ENCODE results near the gene PHETA1. TPM values are rescaled to one million over a fixed set of nuclear protein-coding genes. Genes with fewer than 3 reads are reported as not detected.

PHETA1 gene
- total RNA-seq, 1 experiment from 2014 or later = 16.3 TPM

GRCh38 chr12:111311011-111311410 is 57.9 kb downstream of the PHETA1 start:
- CTCF ChIA-PET = interaction anchor here (0.7 to 1.0 kb wide), 2 partner anchors 10 to 12 kb away, joined by 4 to 5 read pairs; no protein-coding TSS in a partner anchor
- Histone ChIP-seq H3K27ac (ENCODE audit: low read length) (no peak overlapping the region), H3K27me3 (ENCODE audit: control insufficient read depth, insufficient read depth, low read length) (no peaks in the 10 kb centered on the region), H3K4me3 (ENCODE audit: low read depth in 2 of 2, low read length in 2 of 2) (no peak overlapping the region), H3K4me1 (ENCODE audit: control insufficient read depth, insufficient read depth, low read length) (peaks cover 2% of the 10 kb centered on the region; the same call in 1 of the 2 replicates), H3K9me3 (ENCODE audit: control insufficient read depth, insufficient read depth, low read depth, low read length) (no peaks in the 10 kb centered on the region), H3K36me3 (ENCODE audit: control insufficient read depth, insufficient read depth, low read length) (no peaks in the 10 kb centered on the region)
- in situ Hi-C loops (cut with HindIII; ENCODE audit: low pct_unique_long_range_greater_than_20kb, low sequenced_read_pairs) (no loop called here), intact Hi-C loops (cut with micrococcal nuclease; ENCODE audit: unreplicated experiment) (loop anchor here (5.0 kb wide), 1 partner anchor 289 kb away; no protein-coding TSS in a partner anchor)
- ATAC-seq (no peak), DNase-seq (ENCODE audit: low read depth, low spot score) (no peak)
- TF ChIP-seq CTCF (IDR thresholded peaks at IDR 0.05) (no peak), REST (IDR thresholded peaks at IDR 0.05; ENCODE audit: insufficient read depth in 1 of 2, low read depth in 2 of 2, low read length in 1 of 2) (no peak), POLR2AphosphoS5 (IDR thresholded peaks at IDR 0.05; ENCODE audit: low read depth, low read length) (no peak), SIN3A (IDR thresholded peaks at IDR 0.05; ENCODE audit: borderline replicate concordance, insufficient read depth, low read depth, low read length) (no peak), TCF7L2 (IDR thresholded peaks at IDR 0.05; ENCODE audit: low read depth, low read length) (no peak)
- POLR2A ChIA-PET = interaction anchor here (0.6 kb wide), 1 partner anchor 549 kb away, joined by 4 read pairs; no protein-coding TSS in a partner anchor
- BruUV-seq (replicated peaks) = no TSS peak

Other genes starting within 250 kb of the PHETA1 start
- gene SH2B3, start 36.8 kb upstream of the PHETA1 start, total RNA-seq (2021; ENCODE audit: unreplicated experiment) = 39.6 TPM
- gene ATXN2, start 230.2 kb upstream of the PHETA1 start, total RNA-seq (2021; ENCODE audit: unreplicated experiment) = 77.6 TPM

Data from Panc1 (cell line).